Ishikawa (cell line): Measurements from ENCODE around the gene TLE5.

ENCODE experiments used
- CEBPB ChIP-seq: IDR thresholded peaks from 2 replicates; pipeline ENCODE4 v1.6.1; 2012
- CREB1 ChIP-seq: IDR thresholded peaks from 2 replicates; pipeline ENCODE4 v1.6.1; 2012; ENCODE audit warnings: low read depth
- EGR1 ChIP-seq: IDR thresholded peaks from 2 replicates; pipeline ENCODE4 v1.6.1; 2012
- EP300 ChIP-seq: IDR thresholded peaks from 2 replicates; pipeline ENCODE4 v1.6.1; 2012; ENCODE audit warnings: borderline replicate concordance
- MAX ChIP-seq: IDR thresholded peaks from 2 replicates; pipeline ENCODE4 v1.6.1; 2012
- NFIC ChIP-seq: IDR thresholded peaks from 2 replicates; pipeline ENCODE4 v1.6.1; 2012
- RAD21 ChIP-seq: IDR thresholded peaks from 2 replicates; pipeline ENCODE4 v1.6.1; 2012; ENCODE audit warnings: low read depth
- REST ChIP-seq: IDR thresholded peaks from 2 replicates; pipeline ENCODE4 v1.6.1; 2012; ENCODE audit warnings: low read depth, mild to moderate bottlenecking
- TAF1 ChIP-seq: IDR thresholded peaks from 2 replicates; pipeline ENCODE4 v1.6.1; 2012; ENCODE audit warnings: low read depth, mild to moderate bottlenecking
- TEAD4 ChIP-seq: IDR thresholded peaks from 2 replicates; pipeline ENCODE4 v1.6.1; 2012
- ZBTB7A ChIP-seq: IDR thresholded peaks from 2 replicates; pipeline ENCODE4 v1.6.1; 2012; ENCODE audit warnings: low read depth

GRCh38 chr19:3041327-3041726 is 21.0 kb downstream of the TLE5 start:
- TF ChIP-seq MAX (no peak), RAD21 (no peak), TAF1 (no peak), REST (no peak), EP300 (no peak), ZBTB7A (no peak), CREB1 (no peak), EGR1 (no peak), TEAD4 (no peak), NFIC (no peak), CEBPB (no peak)
